Fibroblast of lung (primary cell): Measurements from ENCODE around the gene SH3RF1. TPM values are rescaled to one million over a fixed set of nuclear protein-coding genes. Genes with fewer than 3 reads are reported as not detected.

ENCODE experiments used
- DNase-seq, 2 donors: peaks; one replicate each; pipeline versions ENCODE4 v3.0.0 to v3.0.0-alpha.2; 2010; ENCODE audit warnings: low read depth in 2 of 2
- H2AFZ ChIP-seq: 2 replicates; pipeline ENCODE4 v1.5.1; 2012; ENCODE audit warnings: low read length, control low read depth, inconsistent platforms
- H3K27ac ChIP-seq: 2 replicates; pipeline ENCODE4 v1.5.1; 2011; ENCODE audit warnings: low read length, control low read depth; ENCODE audit not compliant: insufficient read depth
- H3K27me3 ChIP-seq: 2 replicates; pipeline ENCODE4 v1.5.1; 2011; ENCODE audit warnings: mild to moderate bottlenecking, low read length; ENCODE audit not compliant: control insufficient read depth, insufficient read depth
- H3K36me3 ChIP-seq: 2 replicates; pipeline ENCODE4 v1.5.1; 2011; ENCODE audit warnings: low read length; ENCODE audit not compliant: control insufficient read depth, insufficient read depth
- H3K4me1 ChIP-seq: 2 replicates; pipeline ENCODE4 v1.5.1; 2011; ENCODE audit warnings: low read length; ENCODE audit not compliant: control insufficient read depth, insufficient read depth; ENCODE audit errors: extremely low read depth
- H3K4me2 ChIP-seq: 2 replicates; pipeline ENCODE4 v1.5.1; 2011; ENCODE audit warnings: low read length, control low read depth; ENCODE audit not compliant: insufficient read depth; ENCODE audit errors: extremely low read depth
- H3K4me3 ChIP-seq, 4 experiments: fragments of 200-600 bp in 1 of 4; sonication (generic) in 1 of 4; replicated peaks in 1 of 4; 2 replicates each; pipeline ENCODE4 v1.5.1; 2011 to 2016; ENCODE audit warnings: low read length in 4 of 4, low read depth in 3 of 4, mild to moderate bottlenecking in 3 of 4, control low read depth in 2 of 4, inconsistent platforms in 1 of 4, mixed read lengths in 1 of 4; ENCODE audit not compliant: insufficient read depth in 1 of 4; ENCODE audit errors: control extremely low read depth in 1 of 4
- H3K79me2 ChIP-seq: 2 replicates; pipeline ENCODE4 v1.5.1; 2012; ENCODE audit warnings: mild to moderate bottlenecking, low read length, inconsistent platforms; ENCODE audit not compliant: control insufficient read depth, insufficient read depth
- H3K9ac ChIP-seq: 2 replicates; pipeline ENCODE4 v1.5.1; 2011; ENCODE audit warnings: mild to moderate bottlenecking, low read length, control low read depth; ENCODE audit not compliant: insufficient read depth
- H3K9me3 ChIP-seq: 2 replicates; pipeline ENCODE4 v1.5.1; 2012; ENCODE audit warnings: low read depth, low read length; ENCODE audit not compliant: control insufficient read depth, insufficient read depth
- H4K20me1 ChIP-seq: 2 replicates; pipeline ENCODE4 v1.5.1; 2011; ENCODE audit warnings: low read length; ENCODE audit not compliant: control insufficient read depth, insufficient read depth; ENCODE audit errors: extremely low read depth
- EZH2 ChIP-seq: IDR thresholded peaks from 2 replicates; pipeline ENCODE4 v1.5.1; 2012; ENCODE audit warnings: low read length, control low read depth, mild to moderate bottlenecking; ENCODE audit errors: missing control alignments
- polyA plus RNA-seq, 2 donors: library from polyadenylated mRNA; depleted of rRNA in 1 of 2; stranded (reverse) in 1 of 2; unstranded in 1 of 2; fragments of >200 nt; gene quantifications; 2 replicates each; pipeline ENCODE4 v1.2.1, GENCODE V29; 2011 to 2012; ENCODE audit warnings: missing spikeins in 1 of 2
- total RNA-seq: library from RNA; depleted of rRNA; stranded (reverse); fragments of >200 nt; gene quantifications from 2 replicates; pipeline ENCODE4 v1.2.1, GENCODE V29; 2014
- TF ChIP-seq, protein P1 (sequence below), 2 donors: IDR thresholded peaks in 1 of 2; conservative IDR thresholded peaks in 1 of 2; 1 replicate in 1 of 2; 2 replicates in 1 of 2; pipeline ENCODE4 v1.5.1; 2011 to 2012; ENCODE audit warnings: low read length in 2 of 2, control low read depth in 1 of 2, inconsistent platforms in 1 of 2, low read depth in 1 of 2, mild to moderate bottlenecking in 1 of 2

The SH3RF1 gene
- total and polyA plus RNA-seq, 2 donors (not counting 1 experiment from before 2014, with no cell fraction given), result 13.0 to 18.8 TPM

DNA sequence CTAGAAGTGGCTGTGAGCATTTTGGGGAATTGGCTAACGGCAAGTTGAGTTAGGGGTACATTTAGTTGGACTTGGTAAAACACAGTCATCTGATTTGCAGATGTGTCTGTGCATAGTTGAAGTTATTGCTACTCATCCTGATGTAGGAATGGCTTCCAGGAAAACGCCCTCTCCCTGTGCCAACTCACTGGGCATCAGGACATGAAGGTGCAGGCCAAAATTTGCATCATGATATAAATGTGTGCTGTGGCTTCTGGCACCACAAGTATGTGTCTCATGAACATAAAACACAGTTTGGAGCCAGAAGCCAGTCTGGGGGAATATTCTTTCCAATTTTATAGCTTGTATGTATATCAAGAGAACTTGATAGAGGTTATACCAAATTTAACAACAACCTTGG, 206.5 kb downstream of the SH3RF1 start:
- H3K4me3 ChIP-seq, result no peak overlapping the region
- H3K27ac ChIP-seq, result no peak overlapping the region
- no peak overlapping the region for H3K4me2 ChIP-seq
- no peak overlapping the region for H3K9ac ChIP-seq
- peaks cover 7% of the 10 kb centered on the region for H3K4me1 ChIP-seq
- H3K36me3 ChIP-seq, result no peaks in the 10 kb centered on the region
- TF ChIP-seq, protein P1, sequence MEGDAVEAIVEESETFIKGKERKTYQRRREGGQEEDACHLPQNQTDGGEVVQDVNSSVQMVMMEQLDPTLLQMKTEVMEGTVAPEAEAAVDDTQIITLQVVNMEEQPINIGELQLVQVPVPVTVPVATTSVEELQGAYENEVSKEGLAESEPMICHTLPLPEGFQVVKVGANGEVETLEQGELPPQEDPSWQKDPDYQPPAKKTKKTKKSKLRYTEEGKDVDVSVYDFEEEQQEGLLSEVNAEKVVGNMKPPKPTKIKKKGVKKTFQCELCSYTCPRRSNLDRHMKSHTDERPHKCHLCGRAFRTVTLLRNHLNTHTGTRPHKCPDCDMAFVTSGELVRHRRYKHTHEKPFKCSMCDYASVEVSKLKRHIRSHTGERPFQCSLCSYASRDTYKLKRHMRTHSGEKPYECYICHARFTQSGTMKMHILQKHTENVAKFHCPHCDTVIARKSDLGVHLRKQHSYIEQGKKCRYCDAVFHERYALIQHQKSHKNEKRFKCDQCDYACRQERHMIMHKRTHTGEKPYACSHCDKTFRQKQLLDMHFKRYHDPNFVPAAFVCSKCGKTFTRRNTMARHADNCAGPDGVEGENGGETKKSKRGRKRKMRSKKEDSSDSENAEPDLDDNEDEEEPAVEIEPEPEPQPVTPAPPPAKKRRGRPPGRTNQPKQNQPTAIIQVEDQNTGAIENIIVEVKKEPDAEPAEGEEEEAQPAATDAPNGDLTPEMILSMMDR (conservative IDR thresholded peaks at IDR 0.05 in 1 of 2, IDR thresholded peaks at IDR 0.05 in 1 of 2; ENCODE audit: low read depth in 1 of 2, low read length in 2 of 2), result no peak
- TF ChIP-seq EZH2, result no peak
- H3K9me3 ChIP-seq, result no peaks in the 10 kb centered on the region
- no peaks in the 10 kb centered on the region for H3K79me2 ChIP-seq
- H2AFZ ChIP-seq, result no peak overlapping the region
- no peaks in the 10 kb centered on the region for H4K20me1 ChIP-seq
- DNase-seq, result peak in 1 of 2 donors; percentile 12
- H3K27me3 ChIP-seq, result no peaks in the 10 kb centered on the region

GRCh38 chr4:169063441-169063840, 207.3 kb downstream of the SH3RF1 start:
- TF ChIP-seq, protein P1 (conservative IDR thresholded peaks at IDR 0.05 in 1 of 2, IDR thresholded peaks at IDR 0.05 in 1 of 2; ENCODE audit: low read depth in 1 of 2, low read length in 2 of 2), result no peak
- TF ChIP-seq EZH2, result no peak
- H3K79me2 ChIP-seq, result no peaks in the 10 kb centered on the region
- H3K4me3 ChIP-seq, result no peak overlapping the region
- no peak overlapping the region for H2AFZ ChIP-seq
- no peak overlapping the region for H3K4me2 ChIP-seq
- H3K4me1 ChIP-seq, result peaks cover 7% of the 10 kb centered on the region
- no peaks in the 10 kb centered on the region for H4K20me1 ChIP-seq
- H3K27ac ChIP-seq, result no peak overlapping the region
- H3K27me3 ChIP-seq, result no peaks in the 10 kb centered on the region
- no peaks in the 10 kb centered on the region for H3K36me3 ChIP-seq
- no peak for DNase-seq
- H3K9me3 ChIP-seq, result no peaks in the 10 kb centered on the region
- H3K9ac ChIP-seq, result no peak overlapping the region

DNA sequence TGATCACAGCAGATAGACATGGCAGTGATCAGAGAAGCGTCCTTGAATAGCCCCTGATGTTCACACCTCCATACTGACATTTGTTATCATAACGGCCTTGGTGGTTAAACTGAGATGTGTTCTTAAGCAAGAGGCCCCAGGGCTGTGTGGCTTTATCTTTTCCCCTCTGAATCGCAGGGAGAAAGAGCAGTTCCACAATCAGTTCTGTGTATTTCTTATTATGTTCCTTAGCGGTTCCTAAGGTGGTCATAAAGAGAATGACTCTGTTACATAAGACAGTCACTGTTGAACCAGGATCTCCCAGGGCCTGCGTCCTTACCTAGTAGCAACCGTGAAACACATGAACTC, 207.9 kb downstream of the SH3RF1 start:
- Histone ChIP-seq H3K9ac (no peak overlapping the region), H3K27me3 (no peaks in the 10 kb centered on the region), H3K4me3 (no peak overlapping the region), H3K4me2 (peak overlapping the region; percentile 48), H3K36me3 (no peaks in the 10 kb centered on the region), H2AFZ (peak overlapping the region; percentile 34), H3K79me2 (no peaks in the 10 kb centered on the region), H3K4me1 (peaks cover 7% of the 10 kb centered on the region), H3K9me3 (no peaks in the 10 kb centered on the region), H3K27ac (peak overlapping the region; percentile 25), H4K20me1 (no peaks in the 10 kb centered on the region)
- TF ChIP-seq, protein P1 (conservative IDR thresholded peaks at IDR 0.05 in 1 of 2, IDR thresholded peaks at IDR 0.05 in 1 of 2; ENCODE audit: low read depth in 1 of 2, low read length in 2 of 2), result no peak
- no peak for TF ChIP-seq EZH2
- peak in 1 of 2 donors; percentile 48 for DNase-seq
